ENCODE results near the gene SLC17A7. TPM values are rescaled to one million over a fixed set of nuclear protein-coding genes. Genes with fewer than 3 reads are reported as not detected.

Gene SLC17A7
- total RNA-seq, 1 experiment from 2014 or later, result 1.6 TPM

- Mint-ChIP-seq H3K27me3 (ENCODE audit: low read depth) (peaks cover 16% of the 10 kb centered on the region), H3K27ac (no peak overlapping the region), H3K4me1 (peaks cover 20% of the 10 kb centered on the region), H3K4me3 (no peak overlapping the region), H3K9me3 (no peaks in the 10 kb centered on the region), H3K36me3 (no peaks in the 10 kb centered on the region)
- DNase-seq (ENCODE audit: low spot score) (peak; percentile 87), ATAC-seq (peak; percentile 91)
- ChIA-PET POLR2A (interaction anchor here (0.6 to 1.8 kb wide), 3 partner anchors 12 to 80 kb away, joined by 5 to 7 read pairs (median 5); no protein-coding TSS in a partner anchor), CTCF (interaction anchor here (0.6 to 5.3 kb wide), 25 partner anchors 11 to 166 kb away, joined by 3 to 120 read pairs (median 6); partner anchors contain the start of genes DKKL1, GFY, PIH1D1 and PTH2)
- TF ChIP-seq FOXJ3 (CRISPR knock-in tag; IDR thresholded peaks at IDR 0.05; ENCODE audit: borderline replicate concordance) (no peak), ZNF671 (CRISPR knock-in tag; IDR thresholded peaks at IDR 0.05) (no peak), SMAD4 (CRISPR knock-in tag; IDR thresholded peaks at IDR 0.05) (no peak), SP1 (CRISPR knock-in tag; conservative IDR thresholded peaks at IDR 0.05) (0 out of 2 replicates have a peak, but pooled peaks have one; percentile 23), NFE2L1 (CRISPR knock-in tag; IDR thresholded peaks at IDR 0.05) (no peak), PREB (CRISPR knock-in tag; IDR thresholded peaks at IDR 0.05; ENCODE audit: borderline replicate concordance) (no peak), CTCF (IDR thresholded peaks at IDR 0.05) (peak; percentile 58), TEAD1 (CRISPR knock-in tag; IDR thresholded peaks at IDR 0.05) (0 out of 2 replicates have a peak, but pooled peaks have one; percentile 33), USF1 (CRISPR knock-in tag; IDR thresholded peaks at IDR 0.05) (no peak)
- TF ChIP-seq, protein P1, sequence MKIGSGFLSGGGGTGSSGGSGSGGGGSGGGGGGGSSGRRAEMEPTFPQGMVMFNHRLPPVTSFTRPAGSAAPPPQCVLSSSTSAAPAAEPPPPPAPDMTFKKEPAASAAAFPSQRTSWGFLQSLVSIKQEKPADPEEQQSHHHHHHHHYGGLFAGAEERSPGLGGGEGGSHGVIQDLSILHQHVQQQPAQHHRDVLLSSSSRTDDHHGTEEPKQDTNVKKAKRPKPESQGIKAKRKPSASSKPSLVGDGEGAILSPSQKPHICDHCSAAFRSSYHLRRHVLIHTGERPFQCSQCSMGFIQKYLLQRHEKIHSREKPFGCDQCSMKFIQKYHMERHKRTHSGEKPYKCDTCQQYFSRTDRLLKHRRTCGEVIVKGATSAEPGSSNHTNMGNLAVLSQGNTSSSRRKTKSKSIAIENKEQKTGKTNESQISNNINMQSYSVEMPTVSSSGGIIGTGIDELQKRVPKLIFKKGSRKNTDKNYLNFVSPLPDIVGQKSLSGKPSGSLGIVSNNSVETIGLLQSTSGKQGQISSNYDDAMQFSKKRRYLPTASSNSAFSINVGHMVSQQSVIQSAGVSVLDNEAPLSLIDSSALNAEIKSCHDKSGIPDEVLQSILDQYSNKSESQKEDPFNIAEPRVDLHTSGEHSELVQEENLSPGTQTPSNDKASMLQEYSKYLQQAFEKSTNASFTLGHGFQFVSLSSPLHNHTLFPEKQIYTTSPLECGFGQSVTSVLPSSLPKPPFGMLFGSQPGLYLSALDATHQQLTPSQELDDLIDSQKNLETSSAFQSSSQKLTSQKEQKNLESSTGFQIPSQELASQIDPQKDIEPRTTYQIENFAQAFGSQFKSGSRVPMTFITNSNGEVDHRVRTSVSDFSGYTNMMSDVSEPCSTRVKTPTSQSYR (CRISPR knock-in tag; IDR thresholded peaks at IDR 0.05), result no peak
- TF ChIP-seq, protein P2, sequence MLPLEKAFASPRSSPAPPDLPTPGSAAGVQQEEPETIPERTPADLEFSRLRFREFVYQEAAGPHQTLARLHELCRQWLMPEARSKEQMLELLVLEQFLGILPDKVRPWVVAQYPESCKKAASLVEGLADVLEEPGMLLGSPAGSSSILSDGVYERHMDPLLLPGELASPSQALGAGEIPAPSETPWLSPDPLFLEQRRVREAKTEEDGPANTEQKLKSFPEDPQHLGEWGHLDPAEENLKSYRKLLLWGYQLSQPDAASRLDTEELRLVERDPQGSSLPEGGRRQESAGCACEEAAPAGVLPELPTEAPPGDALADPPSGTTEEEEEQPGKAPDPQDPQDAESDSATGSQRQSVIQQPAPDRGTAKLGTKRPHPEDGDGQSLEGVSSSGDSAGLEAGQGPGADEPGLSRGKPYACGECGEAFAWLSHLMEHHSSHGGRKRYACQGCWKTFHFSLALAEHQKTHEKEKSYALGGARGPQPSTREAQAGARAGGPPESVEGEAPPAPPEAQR (CRISPR knock-in tag; IDR thresholded peaks at IDR 0.05), result no peak
Observed at GRCh38 chr19:49391581-49392399, 49.5 kb downstream of the SLC17A7 start.

DNA sequence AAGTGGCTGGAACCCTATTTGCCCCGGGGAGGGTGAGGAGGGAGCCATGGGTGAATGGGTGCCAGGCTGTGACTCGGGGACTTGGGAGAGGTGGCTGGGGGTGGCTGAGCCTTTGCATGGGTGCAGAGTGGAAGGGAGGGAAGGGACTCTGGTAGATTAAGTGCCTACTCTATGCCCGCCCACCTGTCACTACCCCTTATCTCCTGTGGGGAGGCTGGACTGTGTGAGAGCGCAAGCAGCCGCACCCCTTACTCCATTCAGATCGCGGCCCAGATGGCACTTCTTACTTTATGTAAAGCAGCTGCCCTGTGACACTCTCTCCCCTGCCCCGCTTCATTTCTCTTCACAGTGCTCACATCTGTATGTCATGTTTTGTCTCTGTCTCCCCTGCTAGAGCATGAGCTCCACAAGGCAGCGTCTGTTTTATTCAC is 50.4 kb downstream of the SLC17A7 start:
- DNase-seq (ENCODE audit: low spot score) (no peak), ATAC-seq (no peak)
- Mint-ChIP-seq H3K36me3 (no peaks in the 10 kb centered on the region), H3K4me3 (no peak overlapping the region), H3K27me3 (ENCODE audit: low read depth) (peaks cover 16% of the 10 kb centered on the region), H3K9me3 (no peaks in the 10 kb centered on the region), H3K4me1 (peaks cover 18% of the 10 kb centered on the region), H3K27ac (no peak overlapping the region)
- TF ChIP-seq NR2C2 (CRISPR knock-in tag; IDR thresholded peaks at IDR 0.05), result no peak
- no peak for TF ChIP-seq IRF2 (CRISPR knock-in tag; IDR thresholded peaks at IDR 0.05; ENCODE audit: borderline replicate concordance, low read depth)
- TF ChIP-seq NFE2L1 (CRISPR knock-in tag; IDR thresholded peaks at IDR 0.05), result no peak
- ChIA-PET CTCF (interaction anchor here (0.6 to 5.3 kb wide), 21 partner anchors 12 to 294 kb away, joined by 3 to 120 read pairs (median 8); partner anchors contain the start of genes DKKL1, GFY, PIH1D1 and PTH2), POLR2A (interaction anchor here (0.6 to 1.8 kb wide), 2 partner anchors 13 to 54 kb away, joined by 5 to 7 read pairs; no protein-coding TSS in a partner anchor)

Measured in WTC11 (cell line).